Sigmoid colon (tissue), 4 donors: ENCODE data around the gene PPP2R2B.

Experiments
- CTCF ChIP-seq, 4 experiments: fragments of 450-650 bp in 3 of 4; fragments of 200-600 bp in 1 of 4; IDR thresholded peaks; one replicate each; pipeline ENCODE4 v1.5.1; 2016 to 2019; ENCODE audit warnings: antibody characterized with exemption in 4 of 4, mild to moderate bottlenecking in 3 of 4, moderate library complexity in 2 of 4
- EP300 ChIP-seq, 4 donors: sonication (generic); formaldehyde crosslinking; IDR thresholded peaks; one replicate each; pipeline ENCODE4 v1.6.1; 2017; ENCODE audit warnings: antibody characterized with exemption in 4 of 4
- POLR2A ChIP-seq, 2 donors: fragments of 450-650 bp; IDR thresholded peaks; one replicate each; pipeline ENCODE4 v1.6.1; 2016; ENCODE audit warnings: antibody characterized with exemption in 2 of 2, mild to moderate bottlenecking in 2 of 2, moderate library complexity in 2 of 2
- POLR2AphosphoS5 ChIP-seq, 4 donors: sonication (generic); formaldehyde crosslinking; IDR thresholded peaks; one replicate each; pipeline ENCODE4 v1.6.1; 2017; ENCODE audit warnings: antibody characterized with exemption in 4 of 4

GRCh38 chr5:146796144-146796543 is 82.4 kb downstream of the PPP2R2B start:
- TF ChIP-seq POLR2A (IDR thresholded peaks at IDR 0.05) (no peak), POLR2AphosphoS5 (IDR thresholded peaks at IDR 0.05) (no peak), CTCF (IDR thresholded peaks at IDR 0.05) (no peak), EP300 (IDR thresholded peaks at IDR 0.05) (no peak)
